Neutrophil (primary cell): Measurements from ENCODE around the gene PODN.

Source experiments
- H3K27ac ChIP-seq: fragments of 200-600 bp; sonication (generic); 2 replicates; pipeline ENCODE4 v1.5.1; 2016; ENCODE audit warnings: mild to moderate bottlenecking, moderate library complexity
- H3K27me3 ChIP-seq: fragments of 200-600 bp; sonication (generic); 2 replicates; pipeline ENCODE4 v1.6.0; 2016; ENCODE audit warnings: mild to moderate bottlenecking
- H3K36me3 ChIP-seq: fragments of 200-600 bp; sonication (generic); 2 replicates; pipeline ENCODE4 v1.5.1; 2017
- H3K4me1 ChIP-seq, 2 experiments: fragments of 200-600 bp in 1 of 2; sonication (generic) in 1 of 2; 1 replicate in 1 of 2; 2 replicates in 1 of 2; pipeline versions ENCODE4 v1.5.1 to v1.6.1; 2013 to 2016; ENCODE audit warnings: low read depth in 1 of 2, low read length in 1 of 2, mild to moderate bottlenecking in 1 of 2, moderate library complexity in 1 of 2; ENCODE audit not compliant: control insufficient read depth in 1 of 2, insufficient read depth in 1 of 2
- H3K4me3 ChIP-seq, 2 experiments: fragments of 200-600 bp in 1 of 2; sonication (generic) in 1 of 2; 1 replicate in 1 of 2; 2 replicates in 1 of 2; pipeline ENCODE4 v1.5.1; 2013 to 2016; ENCODE audit warnings: low read depth in 1 of 2, low read length in 1 of 2, mild to moderate bottlenecking in 1 of 2, moderate library complexity in 1 of 2
- H3K9me3 ChIP-seq: fragments of 200-600 bp; sonication (generic); 2 replicates; pipeline ENCODE4 v1.5.1; 2016
- TF ChIP-seq, protein P1 (sequence below): fragments of 200-600 bp; sonication (generic); IDR thresholded peaks from 2 replicates; pipeline ENCODE4 v1.5.1; 2016; ENCODE audit warnings: antibody characterized with exemption

Gene PODN

DNA sequence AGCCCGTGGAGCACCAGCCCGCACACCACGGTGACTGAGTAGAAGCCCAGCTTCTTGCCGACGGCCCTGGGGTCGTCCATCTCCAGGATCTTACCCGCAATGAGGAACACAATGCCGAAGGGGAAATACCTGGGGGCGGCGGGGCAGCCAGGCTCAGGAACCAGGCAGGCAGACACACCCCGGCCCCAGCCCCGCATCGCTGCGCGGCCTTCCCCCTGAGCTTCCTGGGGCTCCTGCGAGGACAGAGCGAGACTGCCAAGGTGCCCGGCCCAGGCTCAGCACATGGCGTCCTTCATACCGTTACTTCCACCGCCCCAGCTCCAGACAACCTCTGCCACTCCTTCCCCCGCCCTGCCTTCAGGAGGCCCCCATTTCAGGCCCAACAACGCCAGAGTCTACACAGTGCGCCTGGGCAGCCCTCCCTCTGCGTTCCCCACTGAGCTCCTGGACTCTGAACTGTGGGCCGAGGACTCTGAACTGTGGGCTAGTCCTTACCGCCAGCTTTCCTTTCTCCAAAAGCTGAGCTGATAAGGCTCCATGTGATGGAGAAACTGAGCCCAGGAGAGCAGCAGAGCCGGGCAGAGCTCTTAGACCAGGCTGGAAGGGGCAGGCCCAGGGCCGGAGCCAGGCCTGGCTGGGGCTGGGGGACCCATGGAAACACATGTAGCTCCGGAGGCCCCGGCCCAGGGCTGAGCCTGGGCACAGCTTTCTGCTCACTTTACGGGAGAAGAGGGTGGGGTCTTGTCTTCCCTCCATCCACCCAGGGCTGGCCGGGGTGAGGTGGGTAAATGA lies 30.8 kb downstream of the PODN start:
- no peaks in the 10 kb centered on the region for H3K9me3 ChIP-seq
- H3K4me1 ChIP-seq, result no peaks in the 10 kb centered on the region
- H3K36me3 ChIP-seq, result no peaks in the 10 kb centered on the region
- H3K4me3 ChIP-seq, result no peak overlapping the region
- TF ChIP-seq, protein P1, sequence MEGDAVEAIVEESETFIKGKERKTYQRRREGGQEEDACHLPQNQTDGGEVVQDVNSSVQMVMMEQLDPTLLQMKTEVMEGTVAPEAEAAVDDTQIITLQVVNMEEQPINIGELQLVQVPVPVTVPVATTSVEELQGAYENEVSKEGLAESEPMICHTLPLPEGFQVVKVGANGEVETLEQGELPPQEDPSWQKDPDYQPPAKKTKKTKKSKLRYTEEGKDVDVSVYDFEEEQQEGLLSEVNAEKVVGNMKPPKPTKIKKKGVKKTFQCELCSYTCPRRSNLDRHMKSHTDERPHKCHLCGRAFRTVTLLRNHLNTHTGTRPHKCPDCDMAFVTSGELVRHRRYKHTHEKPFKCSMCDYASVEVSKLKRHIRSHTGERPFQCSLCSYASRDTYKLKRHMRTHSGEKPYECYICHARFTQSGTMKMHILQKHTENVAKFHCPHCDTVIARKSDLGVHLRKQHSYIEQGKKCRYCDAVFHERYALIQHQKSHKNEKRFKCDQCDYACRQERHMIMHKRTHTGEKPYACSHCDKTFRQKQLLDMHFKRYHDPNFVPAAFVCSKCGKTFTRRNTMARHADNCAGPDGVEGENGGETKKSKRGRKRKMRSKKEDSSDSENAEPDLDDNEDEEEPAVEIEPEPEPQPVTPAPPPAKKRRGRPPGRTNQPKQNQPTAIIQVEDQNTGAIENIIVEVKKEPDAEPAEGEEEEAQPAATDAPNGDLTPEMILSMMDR, result no peak
- no peak overlapping the region for H3K27ac ChIP-seq
- H3K27me3 ChIP-seq, result no peaks in the 10 kb centered on the region

DNA sequence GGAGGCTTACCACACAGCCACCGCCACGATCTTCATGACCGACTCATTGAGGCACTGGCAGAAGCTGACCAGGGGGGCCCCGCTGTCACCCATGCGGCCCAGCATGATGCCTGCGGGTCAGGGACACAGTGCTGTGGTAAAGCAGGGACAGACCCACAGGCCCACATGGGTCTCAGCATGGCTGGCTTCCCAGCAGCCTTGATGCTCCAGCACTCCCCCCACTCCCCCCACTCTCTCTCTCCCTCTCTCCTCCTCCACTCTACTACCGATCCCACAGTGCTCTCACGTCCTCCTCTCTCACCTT lies 31.4 kb downstream of the PODN start:
- Histone ChIP-seq H3K4me1 (no peaks in the 10 kb centered on the region), H3K9me3 (peaks cover 5% of the 10 kb centered on the region), H3K27ac (no peak overlapping the region), H3K27me3 (no peaks in the 10 kb centered on the region), H3K4me3 (no peak overlapping the region), H3K36me3 (no peaks in the 10 kb centered on the region)
- TF ChIP-seq, protein P1, result no peak

DNA sequence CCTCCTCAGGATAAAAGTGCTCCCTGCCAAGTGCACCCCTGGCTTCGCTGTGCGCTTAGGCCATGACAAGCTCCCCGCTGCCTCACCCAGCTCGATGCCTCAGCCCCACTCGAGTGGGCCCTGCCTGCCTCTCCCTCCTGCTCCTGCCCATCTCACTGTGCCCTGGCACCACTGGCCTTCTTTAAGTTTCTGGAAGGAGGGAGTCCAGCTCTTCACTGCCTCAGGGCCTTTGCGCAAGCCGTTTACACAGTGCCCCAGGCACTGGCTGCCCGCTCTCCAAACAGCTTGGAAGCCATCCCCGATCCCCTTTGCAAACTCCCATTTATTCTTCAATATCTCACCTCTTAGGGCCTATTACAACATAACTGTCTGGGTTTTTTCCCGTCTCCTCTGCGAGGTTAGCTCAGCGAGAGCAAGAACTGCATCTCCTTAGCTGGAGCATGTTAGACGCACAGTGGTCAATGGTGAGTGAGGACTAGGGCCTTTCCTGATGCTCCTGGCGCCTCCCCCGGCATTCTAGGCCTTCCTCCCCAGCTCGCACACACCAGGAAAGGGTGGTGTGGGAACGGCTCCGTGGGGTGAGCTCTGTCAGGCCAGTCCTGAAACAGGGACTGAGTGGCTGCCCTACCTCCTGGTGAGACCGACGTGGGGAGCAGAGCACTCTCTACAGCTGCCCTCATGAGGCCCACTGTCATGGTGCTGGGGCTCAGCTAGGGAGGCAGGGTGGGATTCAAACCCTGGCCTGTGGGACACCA lies 31.9 kb downstream of the PODN start:
- Histone ChIP-seq H3K4me1 (no peaks in the 10 kb centered on the region), H3K36me3 (no peaks in the 10 kb centered on the region), H3K9me3 (peaks cover 5% of the 10 kb centered on the region)

DNA sequence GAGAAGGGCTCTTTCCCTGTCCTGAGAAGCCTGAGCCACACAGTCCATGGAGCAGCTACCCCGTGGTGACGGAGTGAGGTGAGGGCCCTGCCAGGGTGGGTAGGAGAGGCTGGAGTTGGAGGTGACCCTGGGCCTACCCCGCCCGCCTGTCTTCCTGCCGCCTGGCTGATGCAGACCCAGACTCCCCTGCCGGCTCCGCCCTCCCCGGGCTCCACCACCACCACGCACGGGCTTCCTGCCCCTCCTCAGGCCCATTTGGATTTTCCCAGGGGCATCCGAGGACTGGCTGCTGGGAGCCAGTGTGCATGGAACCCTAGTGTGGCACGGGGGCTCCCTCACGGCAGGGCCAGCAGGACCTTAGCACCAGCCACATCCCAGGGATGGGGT lies 32.5 kb downstream of the PODN start:
- TF ChIP-seq, protein P1, result no peak

More for the DNA sequence above, 31.9 kb downstream of the PODN start:
- Histone ChIP-seq H3K27me3 (no peaks in the 10 kb centered on the region), H3K27ac (no peak overlapping the region), H3K4me3 (no peak overlapping the region)
- TF ChIP-seq, protein P1, result no peak

GRCh38 chr1:53104289-53104913 lies 42.4 kb downstream of the PODN start:
- Histone ChIP-seq H3K4me1 (no peaks in the 10 kb centered on the region), H3K36me3 (no peaks in the 10 kb centered on the region), H3K27me3 (peaks cover 9% of the 10 kb centered on the region), H3K9me3 (no peaks in the 10 kb centered on the region), H3K4me3 (no peak overlapping the region), H3K27ac (no peak overlapping the region)
- TF ChIP-seq, protein P1, result no peak

More for the DNA sequence above, 32.5 kb downstream of the PODN start:
- Histone ChIP-seq H3K4me1 (no peaks in the 10 kb centered on the region), H3K27me3 (no peaks in the 10 kb centered on the region), H3K36me3 (no peaks in the 10 kb centered on the region), H3K9me3 (peaks cover 5% of the 10 kb centered on the region), H3K27ac (no peak overlapping the region), H3K4me3 (no peak overlapping the region)
